Vagina (tissue), 2 donors: ENCODE data around the gene KCNAB3. TPM values are rescaled to one million over a fixed set of nuclear protein-coding genes. Genes with fewer than 3 reads are reported as not detected.

Experiments used
- DNase-seq, 2 donors: peaks; one replicate each; pipeline ENCODE4 v3.0.0-alpha.2; 2017; ENCODE audit errors: extremely low spot score in 2 of 2
- H3K27ac ChIP-seq: fragments of 200-600 bp; sonication (generic); one replicate; pipeline ENCODE4 v1.5.1; 2019
- H3K27me3 ChIP-seq: fragments of 200-600 bp; sonication (generic); one replicate; pipeline ENCODE4 v1.5.1; 2019
- H3K36me3 ChIP-seq, 2 donors: fragments of 200-600 bp; sonication (generic); one replicate each; pipeline ENCODE4 v1.5.1; 2017 to 2019
- H3K4me1 ChIP-seq: fragments of 200-600 bp; sonication (generic); one replicate; pipeline ENCODE4 v1.5.1; 2019
- H3K4me3 ChIP-seq, 2 donors: fragments of 200-600 bp; sonication (generic); 1 replicate in 1 of 2; 2 replicates in 1 of 2; pipeline ENCODE4 v1.5.1; 2016 to 2019
- H3K9me3 ChIP-seq: fragments of 200-600 bp; sonication (generic); one replicate; pipeline ENCODE4 v1.5.1; 2019
- CTCF ChIP-seq, 3 experiments: fragments of 450-650 bp in 2 of 3; fragments of 200-600 bp in 1 of 3; sonication (generic) in 1 of 3; IDR thresholded peaks; one replicate each; pipeline ENCODE4 v1.5.1; 2017 to 2019; ENCODE audit warnings: antibody characterized with exemption in 3 of 3, mild to moderate bottlenecking in 2 of 3, moderate library complexity in 2 of 3
- POLR2A ChIP-seq, 2 donors: fragments of 450-650 bp; IDR thresholded peaks; one replicate each; pipeline ENCODE4 v1.6.1; 2017; ENCODE audit warnings: antibody characterized with exemption in 2 of 2, mild to moderate bottlenecking in 2 of 2, moderate library complexity in 2 of 2
- POLR2AphosphoS5 ChIP-seq, 2 donors: sonication (generic); formaldehyde crosslinking; IDR thresholded peaks; one replicate each; pipeline ENCODE4 v1.9.0; 2017; ENCODE audit warnings: antibody characterized with exemption in 2 of 2, mild to moderate bottlenecking in 2 of 2, low read depth in 1 of 2; ENCODE audit not compliant: insufficient read depth in 1 of 2
- intact Hi-C: fragments of 100-400 bp; cut with DNase I; formaldehyde crosslinking; loops from one replicate; pipeline ENCODE4 v1.15.1; 2023
- total RNA-seq: library from RNA; depleted of rRNA; stranded (reverse); fragments of >200 nt; gene quantifications from one replicate; pipeline ENCODE4 v1.2.3, GENCODE V29; 2016

The KCNAB3 gene
- total RNA-seq, 1 donor from 2014 or later = 2.7 TPM

- no peaks in the 10 kb centered on the region for H3K4me1 ChIP-seq
- H3K27me3 ChIP-seq = no peaks in the 10 kb centered on the region
- TF ChIP-seq POLR2AphosphoS5 (IDR thresholded peaks at IDR 0.05; ENCODE audit: insufficient read depth in 1 of 2, low read depth in 1 of 2) (no peak), CTCF (IDR thresholded peaks at IDR 0.05) (no peak), POLR2A (IDR thresholded peaks at IDR 0.05) (no peak)
- H3K4me3 ChIP-seq = no peak overlapping the region
- H3K27ac ChIP-seq = no peak overlapping the region
- no peak for DNase-seq
- peaks cover 0 to 36% of the 10 kb centered on the region in 2 donors for H3K36me3 ChIP-seq
- intact Hi-C loops = no loop called here
- H3K9me3 ChIP-seq = no peaks in the 10 kb centered on the region
Observed at GRCh38 chr17:7950578-7950977, 20.9 kb upstream of the KCNAB3 start.

- Histone ChIP-seq H3K4me1 (no peaks in the 10 kb centered on the region), H3K4me3 (no peak overlapping the region), H3K9me3 (no peaks in the 10 kb centered on the region), H3K27ac (no peak overlapping the region), H3K36me3 (peaks cover 0 to 60% of the 10 kb centered on the region in 2 donors), H3K27me3 (no peaks in the 10 kb centered on the region)
- TF ChIP-seq CTCF (IDR thresholded peaks at IDR 0.05) = no peak
- TF ChIP-seq POLR2A (IDR thresholded peaks at IDR 0.05) = no peak
- TF ChIP-seq POLR2AphosphoS5 (IDR thresholded peaks at IDR 0.05; ENCODE audit: insufficient read depth in 1 of 2, low read depth in 1 of 2) = no peak
- DNase-seq = no peak
- intact Hi-C loops = no loop called here
Observed at GRCh38 chr17:7947651-7948050, 18.0 kb upstream of the KCNAB3 start.

- intact Hi-C loops = no loop called here
- no peaks in the 10 kb centered on the region for H3K27me3 ChIP-seq
- DNase-seq = no peak
- TF ChIP-seq POLR2AphosphoS5 (IDR thresholded peaks at IDR 0.05; ENCODE audit: insufficient read depth in 1 of 2, low read depth in 1 of 2) (no peak), POLR2A (IDR thresholded peaks at IDR 0.05) (no peak), CTCF (IDR thresholded peaks at IDR 0.05) (no peak)
- no peak overlapping the region for H3K4me3 ChIP-seq
- no peak overlapping the region for H3K27ac ChIP-seq
- H3K9me3 ChIP-seq = no peaks in the 10 kb centered on the region
- H3K4me1 ChIP-seq = no peaks in the 10 kb centered on the region
- H3K36me3 ChIP-seq = peaks cover 0 to 60% of the 10 kb centered on the region in 2 donors
Observed at GRCh38 chr17:7946441-7946840, 16.8 kb upstream of the KCNAB3 start.

- no peak overlapping the region for H3K27ac ChIP-seq
- H3K36me3 ChIP-seq = peaks cover 0 to 60% of the 10 kb centered on the region in 2 donors
- intact Hi-C loops = no loop called here
- H3K9me3 ChIP-seq = no peaks in the 10 kb centered on the region
- no peaks in the 10 kb centered on the region for H3K4me1 ChIP-seq
- TF ChIP-seq CTCF (IDR thresholded peaks at IDR 0.05) (no peak), POLR2AphosphoS5 (IDR thresholded peaks at IDR 0.05; ENCODE audit: insufficient read depth in 1 of 2, low read depth in 1 of 2) (no peak), POLR2A (IDR thresholded peaks at IDR 0.05) (no peak)
- no peak for DNase-seq
- H3K27me3 ChIP-seq = no peaks in the 10 kb centered on the region
- no peak overlapping the region for H3K4me3 ChIP-seq
Observed at GRCh38 chr17:7945651-7946050, 16.0 kb upstream of the KCNAB3 start.

GRCh38 chr17:7944326-7944725 lies 14.7 kb upstream of the KCNAB3 start:
- Histone ChIP-seq H3K27ac (no peak overlapping the region), H3K27me3 (no peaks in the 10 kb centered on the region), H3K36me3 (peaks cover 0 to 69% of the 10 kb centered on the region in 2 donors), H3K4me1 (no peaks in the 10 kb centered on the region), H3K4me3 (no peak overlapping the region), H3K9me3 (no peaks in the 10 kb centered on the region)
- TF ChIP-seq POLR2A (IDR thresholded peaks at IDR 0.05) (no peak), POLR2AphosphoS5 (IDR thresholded peaks at IDR 0.05; ENCODE audit: insufficient read depth in 1 of 2, low read depth in 1 of 2) (no peak), CTCF (IDR thresholded peaks at IDR 0.05) (no peak)
- intact Hi-C loops = no loop called here
- DNase-seq = no peak
